ENCODE data around the gene PEAK3.

Gene PEAK3

GRCh38 chr19:2246801-2247361, 35.1 kb downstream of the PEAK3 start:
- peak in 1 of 2 experiments; percentile 39 for DNase-seq (ENCODE audit: low read depth in 1 of 2, low spot score in 1 of 2)
- in situ Hi-C loops (cut with HindIII; ENCODE audit: low pct_unique_long_range_greater_than_20kb, low sequenced_read_pairs) = no loop called here
- TF ChIP-seq JUND (IDR thresholded peaks at IDR 0.05; ENCODE audit: low read depth) = no peak

GRCh38 chr19:2246014-2246620, 35.9 kb downstream of the PEAK3 start:
- no peak for DNase-seq (ENCODE audit: low read depth in 1 of 2, low spot score in 1 of 2)
- in situ Hi-C loops (cut with HindIII; ENCODE audit: low pct_unique_long_range_greater_than_20kb, low sequenced_read_pairs) = no loop called here

GRCh38 chr19:2245273-2245672, 36.7 kb downstream of the PEAK3 start:
- in situ Hi-C loops (cut with HindIII; ENCODE audit: low pct_unique_long_range_greater_than_20kb, low sequenced_read_pairs) = no loop called here
- DNase-seq (ENCODE audit: low read depth in 1 of 2, low spot score in 1 of 2) = no peak
- TF ChIP-seq JUND (IDR thresholded peaks at IDR 0.05; ENCODE audit: low read depth) = no peak

More at GRCh38 chr19:2246014-2246620, 35.9 kb downstream of the PEAK3 start:
- TF ChIP-seq JUND (IDR thresholded peaks at IDR 0.05; ENCODE audit: low read depth) = no peak

DNA sequence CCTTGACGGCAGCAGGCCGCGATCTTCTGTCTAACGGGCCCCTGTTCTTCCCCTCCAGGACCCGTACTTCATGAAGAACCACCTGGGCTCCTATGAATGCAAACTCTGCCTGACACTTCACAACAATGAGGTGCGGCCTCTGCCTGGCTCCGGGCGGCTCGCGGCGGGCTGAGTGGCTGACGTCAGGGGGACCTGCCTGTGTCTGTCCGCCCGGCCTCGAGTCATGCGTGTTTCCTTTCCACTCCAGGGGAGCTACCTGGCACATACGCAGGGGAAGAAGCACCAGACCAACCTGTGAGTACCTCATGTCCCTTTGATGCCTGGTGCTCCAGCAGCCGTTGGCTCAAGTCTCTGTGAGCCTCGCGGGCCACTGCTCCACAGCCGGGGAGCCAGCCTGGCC, 37.5 kb downstream of the PEAK3 start:
- no peak for TF ChIP-seq JUND (IDR thresholded peaks at IDR 0.05; ENCODE audit: low read depth)
- DNase-seq (ENCODE audit: low read depth in 1 of 2, low spot score in 1 of 2) = no peak
- in situ Hi-C loops (cut with HindIII; ENCODE audit: low pct_unique_long_range_greater_than_20kb, low sequenced_read_pairs) = no loop called here

DNA sequence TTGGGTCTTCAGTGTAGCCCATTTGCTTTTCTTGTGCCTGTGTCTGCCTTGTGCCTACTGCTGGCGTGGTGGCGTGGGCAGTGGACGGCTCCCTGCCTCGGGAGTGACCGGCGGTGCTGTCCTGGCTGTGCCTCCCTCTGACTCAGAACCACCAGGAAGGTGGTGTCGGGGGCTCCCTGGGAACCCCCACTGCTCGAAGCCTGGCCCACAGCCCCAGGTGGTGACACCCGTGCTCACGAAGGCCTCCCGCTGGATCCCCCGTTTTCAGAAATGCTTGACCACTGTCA, 37.9 kb downstream of the PEAK3 start:
- in situ Hi-C loops (cut with HindIII; ENCODE audit: low pct_unique_long_range_greater_than_20kb, low sequenced_read_pairs) = no loop called here
- no peak for DNase-seq (ENCODE audit: low read depth in 1 of 2, low spot score in 1 of 2)
- TF ChIP-seq JUND (IDR thresholded peaks at IDR 0.05; ENCODE audit: low read depth) = no peak

- DNase-seq (ENCODE audit: low read depth in 1 of 2, low spot score in 1 of 2) = no peak
- in situ Hi-C loops (cut with HindIII; ENCODE audit: low pct_unique_long_range_greater_than_20kb, low sequenced_read_pairs) = no loop called here
- no peak for TF ChIP-seq JUND (IDR thresholded peaks at IDR 0.05; ENCODE audit: low read depth)
Measured at GRCh38 chr19:2243274-2244124, 38.5 kb downstream of the PEAK3 start.

DNA sequence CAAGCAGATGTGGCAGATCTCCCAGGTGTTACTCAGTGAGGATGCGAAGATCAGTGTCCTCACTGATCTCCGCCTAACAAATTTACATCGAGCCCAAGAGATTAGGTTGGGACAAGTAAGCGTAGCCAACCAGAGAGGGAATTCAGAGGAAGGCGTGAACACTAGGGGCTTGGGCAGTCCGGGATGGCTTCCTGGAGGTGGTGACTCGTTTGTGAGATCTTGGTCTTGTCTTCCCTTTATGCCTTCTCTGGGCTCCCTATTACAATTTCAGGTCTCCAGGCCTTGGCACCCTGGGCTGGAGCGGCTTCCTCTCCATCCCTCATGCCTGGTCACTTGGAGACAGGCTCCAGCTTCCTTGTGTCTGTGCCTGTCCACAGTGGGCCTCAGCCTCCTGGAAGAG, 39.2 kb downstream of the PEAK3 start:
- in situ Hi-C loops (cut with HindIII; ENCODE audit: low pct_unique_long_range_greater_than_20kb, low sequenced_read_pairs) = no loop called here
- no peak for TF ChIP-seq JUND (IDR thresholded peaks at IDR 0.05; ENCODE audit: low read depth)
- DNase-seq (ENCODE audit: low read depth in 1 of 2, low spot score in 1 of 2) = no peak

DNA sequence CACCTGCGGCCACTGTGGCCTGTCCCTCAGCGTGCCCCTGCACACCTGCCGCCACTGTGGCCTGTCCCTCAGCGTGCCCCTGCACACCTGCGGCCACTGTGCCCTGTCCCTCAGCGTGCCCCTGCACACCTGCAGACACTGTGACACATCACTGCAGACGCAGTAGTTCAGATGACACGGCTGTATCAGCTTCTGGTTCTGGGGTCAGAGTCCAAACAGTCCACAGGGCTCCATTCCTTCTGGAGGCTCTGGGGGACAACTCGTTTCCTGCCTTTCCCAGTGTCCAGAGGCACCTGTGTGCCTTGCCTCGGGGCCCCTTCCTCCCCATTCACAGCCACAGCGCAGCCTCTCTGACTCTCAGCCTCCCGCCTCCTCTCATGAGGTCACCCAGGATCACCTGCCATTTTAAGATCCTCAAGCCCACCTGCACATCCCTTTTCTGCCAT, 39.9 kb downstream of the PEAK3 start:
- no peak for TF ChIP-seq JUND (IDR thresholded peaks at IDR 0.05; ENCODE audit: low read depth)
- in situ Hi-C loops (cut with HindIII; ENCODE audit: low pct_unique_long_range_greater_than_20kb, low sequenced_read_pairs) = no loop called here
- no peak for DNase-seq (ENCODE audit: low read depth in 1 of 2, low spot score in 1 of 2)

DNA sequence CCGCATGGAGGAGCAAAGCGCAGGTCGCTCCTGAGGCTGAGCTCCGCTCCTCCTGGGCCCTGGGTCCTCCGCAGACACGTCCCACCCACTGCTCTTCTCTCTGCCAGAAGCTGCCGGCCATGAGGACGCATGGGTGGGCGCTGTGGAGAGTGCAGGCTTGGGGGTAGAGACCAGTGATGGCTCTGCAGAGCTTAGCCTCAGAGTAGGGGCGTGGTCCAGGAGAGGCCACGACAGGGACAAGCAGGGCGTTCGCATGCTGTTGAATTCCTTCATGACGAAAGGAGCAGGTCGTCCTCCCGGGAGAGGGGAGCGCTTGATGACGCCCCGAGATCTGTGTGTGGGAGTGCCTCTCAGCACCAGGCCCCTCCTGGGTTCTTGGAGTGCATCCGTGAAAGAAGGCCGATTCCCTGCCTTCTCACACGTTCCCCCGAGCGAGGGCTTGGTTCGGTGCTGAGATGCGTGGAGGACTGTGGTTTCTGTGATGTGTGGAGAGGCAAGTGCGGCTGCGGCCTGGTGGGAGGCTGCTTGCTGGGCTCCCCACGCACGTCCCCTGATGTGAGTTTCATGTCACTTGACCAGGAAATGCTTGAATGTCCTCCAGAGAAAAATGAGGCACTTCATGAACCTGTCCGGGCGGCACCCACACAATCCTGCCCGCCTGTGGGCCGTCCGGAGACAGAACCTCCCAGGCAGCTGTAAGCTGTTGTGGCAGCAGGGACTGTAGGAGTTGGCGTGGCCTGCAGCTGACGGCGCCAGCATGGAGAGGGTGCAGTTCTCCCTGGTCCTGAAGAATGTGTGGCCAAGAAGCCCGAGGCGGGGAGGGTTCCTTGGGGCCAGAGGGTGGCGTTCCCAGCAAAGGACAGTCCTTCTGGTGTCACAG, 40.9 kb downstream of the PEAK3 start:
- no peak for TF ChIP-seq JUND (IDR thresholded peaks at IDR 0.05; ENCODE audit: low read depth)
- peak in 1 of 2 experiments; percentile 39 for DNase-seq (ENCODE audit: low read depth in 1 of 2, low spot score in 1 of 2)
- in situ Hi-C loops (cut with HindIII; ENCODE audit: low pct_unique_long_range_greater_than_20kb, low sequenced_read_pairs) = no loop called here

DNA sequence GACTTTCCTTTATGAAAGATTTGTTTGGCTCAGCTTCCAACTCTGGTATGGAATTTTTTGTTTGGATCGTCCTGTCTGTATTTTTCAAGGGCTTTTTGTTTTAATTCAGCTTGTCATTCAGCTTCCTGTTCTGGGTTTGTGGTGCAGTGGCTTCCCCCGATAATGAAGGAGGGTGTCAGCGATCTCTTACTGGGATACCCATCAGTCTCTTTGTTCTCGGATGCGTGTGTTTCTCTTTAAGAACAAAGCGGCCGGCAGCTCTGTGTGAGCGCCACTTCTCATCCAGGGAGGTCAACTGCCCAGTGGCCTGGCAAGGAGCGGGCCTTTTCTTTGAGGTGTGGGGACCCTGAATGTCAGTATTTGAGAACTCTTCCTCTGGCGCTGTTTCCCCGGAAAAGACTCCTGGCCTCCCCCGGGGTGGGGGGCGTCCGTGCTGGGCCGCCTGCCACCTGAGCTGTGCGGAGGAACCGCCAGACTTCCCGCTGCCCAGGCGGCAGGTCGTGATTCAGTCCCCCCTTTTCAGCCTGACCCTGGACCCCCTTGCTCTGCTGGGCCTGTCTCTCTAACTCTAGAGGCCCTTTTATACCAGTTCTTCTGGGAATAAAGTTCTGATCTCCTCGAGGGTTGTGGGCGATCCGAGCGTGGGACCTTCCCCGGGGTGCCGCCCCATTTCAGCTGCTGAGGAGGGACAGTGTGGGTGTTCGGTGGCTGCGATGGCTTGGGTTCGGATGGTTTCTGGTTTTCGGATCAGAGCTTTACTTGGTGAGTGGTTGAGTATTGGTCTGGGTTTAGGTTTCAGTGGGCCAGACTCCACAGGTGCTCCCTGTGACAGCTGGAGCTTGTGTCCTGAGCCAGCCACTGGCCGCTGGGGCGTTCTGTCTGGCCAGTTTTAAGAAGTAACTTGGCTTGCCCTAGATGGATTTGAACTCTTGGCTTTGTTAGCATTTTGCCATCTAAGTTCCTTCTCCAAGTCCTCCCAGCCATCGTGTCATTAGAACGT, 41.9 kb downstream of the PEAK3 start:
- in situ Hi-C loops (cut with HindIII; ENCODE audit: low pct_unique_long_range_greater_than_20kb, low sequenced_read_pairs) = no loop called here
- peak in 1 of 2 experiments; percentile 30 for DNase-seq (ENCODE audit: low read depth in 1 of 2, low spot score in 1 of 2)
- TF ChIP-seq JUND (IDR thresholded peaks at IDR 0.05; ENCODE audit: low read depth) = no peak

DNA sequence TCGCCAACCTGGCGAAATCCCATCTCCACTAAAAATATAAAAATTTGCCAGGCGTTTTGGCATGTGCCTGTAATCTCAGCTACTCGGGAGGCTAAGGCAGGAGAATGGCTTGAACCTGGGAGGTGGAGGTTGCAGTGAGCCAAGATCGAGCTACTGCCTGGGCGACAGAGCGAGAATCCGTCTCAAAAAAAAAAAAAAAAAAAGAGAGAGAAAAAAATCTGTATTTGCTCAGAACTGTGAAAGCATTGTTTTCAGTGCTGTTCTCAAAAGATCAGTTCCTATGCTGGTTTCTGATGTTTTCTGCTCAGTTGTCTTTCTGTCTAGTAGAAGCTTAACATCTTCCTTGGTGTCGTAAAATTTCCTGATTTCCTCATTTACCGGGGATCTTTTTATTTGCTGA, 42.8 kb downstream of the PEAK3 start:
- in situ Hi-C loops (cut with HindIII; ENCODE audit: low pct_unique_long_range_greater_than_20kb, low sequenced_read_pairs) = no loop called here
- no peak for TF ChIP-seq JUND (IDR thresholded peaks at IDR 0.05; ENCODE audit: low read depth)
- DNase-seq (ENCODE audit: low read depth in 1 of 2, low spot score in 1 of 2) = no peak

GRCh38 chr19:2237869-2238153, 44.2 kb downstream of the PEAK3 start:
- no peak for DNase-seq (ENCODE audit: low read depth in 1 of 2, low spot score in 1 of 2)
- no peak for TF ChIP-seq JUND (IDR thresholded peaks at IDR 0.05; ENCODE audit: low read depth)
- in situ Hi-C loops (cut with HindIII; ENCODE audit: low pct_unique_long_range_greater_than_20kb, low sequenced_read_pairs) = no loop called here
